ENCODE data around the gene ESYT1. TPM values are rescaled to one million over a fixed set of nuclear protein-coding genes. Genes with fewer than 3 reads are reported as not detected.

Gene ESYT1
- total RNA-seq, 2 donors from 2014 or later = 97.0 to 118 TPM

DNA sequence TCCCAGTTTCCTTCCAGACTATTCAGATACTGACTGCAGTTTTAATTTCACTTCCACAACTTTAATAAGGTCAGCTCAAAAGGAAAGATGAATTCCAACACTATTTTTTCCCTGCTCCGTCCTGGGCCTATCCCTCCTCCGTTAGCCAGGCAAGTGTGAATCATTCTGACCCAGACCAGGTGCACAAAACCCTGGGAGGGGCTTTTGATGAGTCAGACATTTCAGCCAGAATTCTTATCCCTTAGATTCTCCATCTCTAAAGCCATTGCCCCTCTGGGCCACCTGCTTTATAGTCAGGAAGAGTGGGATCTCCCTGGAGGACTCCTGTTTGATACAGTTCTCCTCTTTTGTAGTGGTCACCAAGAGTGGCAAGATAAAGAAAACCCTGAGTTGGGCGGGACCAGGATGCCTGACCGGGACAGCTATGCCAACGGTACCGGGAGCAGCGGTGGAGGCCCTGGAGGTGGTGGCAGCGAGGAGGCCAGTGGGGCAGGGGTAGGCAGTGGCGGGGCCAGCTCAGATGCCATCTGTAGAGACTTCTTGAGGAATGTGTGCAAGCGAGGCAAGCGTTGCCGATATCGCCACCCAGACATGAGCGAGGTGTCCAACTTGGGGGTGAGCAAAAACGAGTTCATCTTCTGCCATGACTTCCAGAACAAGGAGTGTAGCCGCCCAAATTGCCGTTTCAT, 7.8 kb upstream of the ESYT1 start:
- H3K36me3 Mint-ChIP-seq (ENCODE audit: low read depth) = peaks cover 30% of the 10 kb centered on the region
- Histone ChIP-seq H3K4me1 (ENCODE audit: control insufficient read depth, insufficient read depth, low read length) (peaks cover 5% of the 10 kb centered on the region), H3K4me3 (ENCODE audit: low read length) (no peak overlapping the region), H3K27me3 (ENCODE audit: control insufficient read depth, insufficient read depth, low read length, poor library complexity, severe bottlenecking) (no peaks in the 10 kb centered on the region), H3K9me3 (ENCODE audit: control insufficient read depth, low read length) (no peaks in the 10 kb centered on the region), H3K36me3 (ENCODE audit: control insufficient read depth, insufficient read depth, low read length) (peaks cover 20% of the 10 kb centered on the region), H3K9ac (ENCODE audit: extremely low read depth, low read length, poor library complexity, severe bottlenecking) (no peak overlapping the region), H3K27ac (ENCODE audit: low read depth, low read length) (no peak overlapping the region)
- peaks cover 25% of the 10 kb centered on the region for H3K4me1 Mint-ChIP-seq
- no peak overlapping the region for H3K4me3 Mint-ChIP-seq
- 96 to 97% methylated on average over 12 to 17 of the region's 17 CpGs for whole genome bisulfite sequencing, 2 experiments (ENCODE audit: insufficient coverage in 1 of 2, insufficient read length in 1 of 2)
- no peaks in the 10 kb centered on the region for H3K27me3 Mint-ChIP-seq (ENCODE audit: insufficient read depth)
- no peak overlapping the region for H3K27ac Mint-ChIP-seq
- DNase-seq = no peak
- H3K9me3 Mint-ChIP-seq = no peaks in the 10 kb centered on the region
- TF ChIP-seq, protein P1, sequence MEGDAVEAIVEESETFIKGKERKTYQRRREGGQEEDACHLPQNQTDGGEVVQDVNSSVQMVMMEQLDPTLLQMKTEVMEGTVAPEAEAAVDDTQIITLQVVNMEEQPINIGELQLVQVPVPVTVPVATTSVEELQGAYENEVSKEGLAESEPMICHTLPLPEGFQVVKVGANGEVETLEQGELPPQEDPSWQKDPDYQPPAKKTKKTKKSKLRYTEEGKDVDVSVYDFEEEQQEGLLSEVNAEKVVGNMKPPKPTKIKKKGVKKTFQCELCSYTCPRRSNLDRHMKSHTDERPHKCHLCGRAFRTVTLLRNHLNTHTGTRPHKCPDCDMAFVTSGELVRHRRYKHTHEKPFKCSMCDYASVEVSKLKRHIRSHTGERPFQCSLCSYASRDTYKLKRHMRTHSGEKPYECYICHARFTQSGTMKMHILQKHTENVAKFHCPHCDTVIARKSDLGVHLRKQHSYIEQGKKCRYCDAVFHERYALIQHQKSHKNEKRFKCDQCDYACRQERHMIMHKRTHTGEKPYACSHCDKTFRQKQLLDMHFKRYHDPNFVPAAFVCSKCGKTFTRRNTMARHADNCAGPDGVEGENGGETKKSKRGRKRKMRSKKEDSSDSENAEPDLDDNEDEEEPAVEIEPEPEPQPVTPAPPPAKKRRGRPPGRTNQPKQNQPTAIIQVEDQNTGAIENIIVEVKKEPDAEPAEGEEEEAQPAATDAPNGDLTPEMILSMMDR (conservative IDR thresholded peaks at IDR 0.05) = no peak

DNA sequence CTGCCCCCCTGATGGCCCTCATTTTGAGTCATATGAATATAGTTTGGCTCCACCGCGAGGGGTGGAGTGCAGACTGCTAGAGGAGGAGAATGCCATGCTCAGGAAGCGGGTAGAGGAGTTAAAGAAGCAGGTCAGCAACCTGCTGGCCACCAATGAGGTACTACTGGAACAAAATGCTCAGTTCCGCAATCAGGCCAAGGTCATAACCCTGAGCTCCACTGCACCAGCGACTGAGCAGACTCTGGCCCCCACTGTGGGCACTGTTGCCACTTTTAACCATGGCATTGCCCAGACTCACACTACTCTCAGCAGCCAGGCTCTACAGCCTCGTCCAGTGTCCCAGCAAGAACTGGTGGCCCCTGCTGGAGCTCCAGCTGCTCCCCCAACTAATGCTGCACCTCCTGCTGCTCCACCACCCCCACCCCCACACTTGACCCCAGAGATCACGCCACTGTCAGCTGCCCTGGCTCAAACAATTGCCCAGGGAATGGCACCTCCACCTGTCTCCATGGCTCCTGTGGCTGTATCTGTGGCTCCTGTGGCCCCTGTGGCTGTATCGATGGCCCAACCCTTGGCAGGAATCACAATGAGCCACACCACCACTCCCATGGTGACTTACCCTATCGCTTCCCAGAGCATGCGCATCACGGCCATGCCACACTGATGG, 6.7 kb upstream of the ESYT1 start:
- peaks cover 20% of the 10 kb centered on the region for H3K36me3 ChIP-seq (ENCODE audit: control insufficient read depth, insufficient read depth, low read length)
- Mint-ChIP-seq H3K4me1 (peaks cover 24% of the 10 kb centered on the region), H3K9me3 (no peaks in the 10 kb centered on the region), H3K27me3 (ENCODE audit: insufficient read depth) (no peaks in the 10 kb centered on the region), H3K27ac (peak overlapping the region; percentile 48), H3K4me3 (no peak overlapping the region), H3K36me3 (ENCODE audit: low read depth) (peaks cover 30% of the 10 kb centered on the region)
- TF ChIP-seq, protein P1 (conservative IDR thresholded peaks at IDR 0.05) = no peak
- DNase-seq = no peak
- no peak overlapping the region for H3K4me3 ChIP-seq (ENCODE audit: low read length)
- H3K27ac ChIP-seq (ENCODE audit: low read depth, low read length) = no peak overlapping the region
- no peaks in the 10 kb centered on the region for H3K9me3 ChIP-seq (ENCODE audit: control insufficient read depth, low read length)
- 91 to 96% methylated on average over 7 to 11 of the region's 11 CpGs for WGBS, 2 experiments (ENCODE audit: insufficient coverage in 1 of 2, insufficient read length in 1 of 2)
- no peaks in the 10 kb centered on the region for H3K27me3 ChIP-seq (ENCODE audit: control insufficient read depth, insufficient read depth, low read length, poor library complexity, severe bottlenecking)
- H3K4me1 ChIP-seq (ENCODE audit: control insufficient read depth, insufficient read depth, low read length) = peaks cover 6% of the 10 kb centered on the region
- no peak overlapping the region for H3K9ac ChIP-seq (ENCODE audit: extremely low read depth, low read length, poor library complexity, severe bottlenecking)

DNA sequence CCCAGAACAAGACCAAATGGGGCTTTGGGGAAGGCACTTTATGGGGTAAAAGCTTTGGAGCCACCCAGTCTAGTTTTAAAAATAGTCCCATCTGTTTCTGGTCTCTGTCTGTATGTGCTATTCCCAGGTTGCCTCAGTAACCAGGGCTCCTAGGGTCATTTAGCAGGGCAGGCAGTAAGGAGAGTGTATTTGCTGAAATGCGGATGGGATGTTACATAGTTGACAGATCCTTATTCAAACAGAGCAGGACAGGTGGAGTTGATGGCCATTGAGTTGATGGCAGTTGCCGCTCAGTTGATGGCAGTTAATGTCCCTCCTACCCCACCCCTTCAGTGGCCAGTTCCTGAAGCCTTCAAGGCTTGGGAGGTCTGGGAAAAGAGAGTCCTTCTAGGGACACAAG, 5.4 kb upstream of the ESYT1 start:
- no peak overlapping the region for H3K4me3 ChIP-seq (ENCODE audit: low read length)
- Mint-ChIP-seq H3K27ac (no peak overlapping the region), H3K27me3 (ENCODE audit: insufficient read depth) (no peaks in the 10 kb centered on the region), H3K4me3 (no peak overlapping the region), H3K4me1 (peaks cover 35% of the 10 kb centered on the region), H3K9me3 (no peaks in the 10 kb centered on the region), H3K36me3 (ENCODE audit: low read depth) (peaks cover 18% of the 10 kb centered on the region)
- H3K36me3 ChIP-seq (ENCODE audit: control insufficient read depth, insufficient read depth, low read length) = peaks cover 13% of the 10 kb centered on the region
- WGBS, 2 experiments (ENCODE audit: insufficient coverage in 1 of 2, insufficient read length in 1 of 2) = 94 to 100% methylated on average over 1 to 2 of the region's 2 CpGs
- H3K27ac ChIP-seq (ENCODE audit: low read depth, low read length) = no peak overlapping the region
- H3K27me3 ChIP-seq (ENCODE audit: control insufficient read depth, insufficient read depth, low read length, poor library complexity, severe bottlenecking) = no peaks in the 10 kb centered on the region
- H3K4me1 ChIP-seq (ENCODE audit: control insufficient read depth, insufficient read depth, low read length) = peaks cover 10% of the 10 kb centered on the region
- TF ChIP-seq, protein P1 (conservative IDR thresholded peaks at IDR 0.05) = no peak
- DNase-seq = no peak
- H3K9me3 ChIP-seq (ENCODE audit: control insufficient read depth, low read length) = no peaks in the 10 kb centered on the region
- H3K9ac ChIP-seq (ENCODE audit: extremely low read depth, low read length, poor library complexity, severe bottlenecking) = no peak overlapping the region

All from endodermal cell (in vitro differentiated cells).